ENCODE measurements around the gene PARP12. TPM values are rescaled to one million over a fixed set of nuclear protein-coding genes. Genes with fewer than 3 reads are reported as not detected.

The PARP12 gene
- total and polyA plus RNA-seq, 9 of the 15 experiments (the other 6 are each of a cell fraction or from before 2014, with no cell fraction given) = 4.6 to 40.4 (median 23.5) TPM

GRCh38 chr7:139993169-139993568 is 69.6 kb downstream of the PARP12 start (continued):
- TF ChIP-seq ZNF184 (CRISPR knock-in tag; IDR thresholded peaks at IDR 0.05) = no peak

GRCh38 chr7:139992353-139993044 is 70.3 kb downstream of the PARP12 start:
- no peak for ATAC-seq
- Histone ChIP-seq H3K36me3 (ENCODE audit: control insufficient read depth, insufficient read depth, low read length) (no peaks in the 10 kb centered on the region), H3K9me3 (replicated peaks; ENCODE audit: control insufficient read depth, insufficient read depth, low read depth, low read length) (no peaks in the 10 kb centered on the region), H3K9me1 (ENCODE audit: control insufficient read depth, insufficient read depth, low read length) (no peaks in the 10 kb centered on the region), H3K27me3 (ENCODE audit: control insufficient read depth in 2 of 2, insufficient read depth in 2 of 2, low read length in 2 of 2) (peaks cover 0 to 14% of the 10 kb centered on the region in 2 experiments; a peak in 3 of 5 replicates), H3K9ac (ENCODE audit: insufficient read depth in 1 of 2, low read depth in 2 of 2, low read length in 2 of 2) (peak overlapping the region in 1 of 2 experiments; percentile 53; a peak in 1 of 4 replicates), H3K4me3 (no peak overlapping the region), H3K4me1 (replicated peaks in 1 of 2; ENCODE audit: control insufficient read depth in 2 of 2, insufficient read depth in 2 of 2, low read length in 2 of 2) (peaks cover 0 to 8% of the 10 kb centered on the region in 2 experiments; a peak in 3 of 5 replicates), H3K27ac (ENCODE audit: extremely low read depth, low read depth, low read length) (no peak overlapping the region), H3K4me2 (ENCODE audit: insufficient read depth, low read length) (no peak overlapping the region), H2AFZ (ENCODE audit: low read depth, low read length) (no peak overlapping the region), H3K79me2 (ENCODE audit: control insufficient read depth, insufficient read depth, low read length) (no peaks in the 10 kb centered on the region), H4K20me1 (replicated peaks; ENCODE audit: control insufficient read depth, insufficient read depth, low read length) (no peaks in the 10 kb centered on the region)
- 53% methylated on average over 14 of the region's 14 CpGs for WGBS (ENCODE audit: insufficient coverage, low coverage, missing lambda C conversion rate)
- no TSS peak for BruUV-seq (replicated peaks)
- FAIRE-seq = no peak
- ChIA-PET CTCF (ENCODE audit: low intra/inter-chr PET ratio) (no interaction called here), POLR2A (interaction anchor here (0.7 to 1.4 kb wide), 6 partner anchors 11 to 901 kb away, joined by 3 to 4 read pairs (median 3); no protein-coding TSS in a partner anchor)
- intact Hi-C loops (cut with micrococcal nuclease) (no loop called here), in situ Hi-C loops (cut with MboI) (no loop called here)
- no peak for DNase-seq (ENCODE audit: extremely low read depth in 1 of 4, low spot score in 3 of 4)
- TF ChIP-seq PML (IDR thresholded peaks at IDR 0.05; ENCODE audit: low read length) (no peak), ZNF518B (CRISPR knock-in tag; IDR thresholded peaks at IDR 0.05) (no peak), REST (IDR thresholded peaks at IDR 0.05; ENCODE audit: borderline replicate concordance) (no peak), REST (CRISPR knock-in tag; IDR thresholded peaks at IDR 0.05; ENCODE audit: low read depth) (no peak), ZNF436 (CRISPR knock-in tag; IDR thresholded peaks at IDR 0.05) (no peak), MTA1 (IDR thresholded peaks at IDR 0.05; ENCODE audit: borderline replicate concordance) (no peak), SPI1 (IDR thresholded peaks at IDR 0.05; ENCODE audit: borderline replicate concordance, low read depth, low read length) (peak; percentile 65; the same call in 1 of the 2 replicates), ZNF766 (CRISPR knock-in tag; conservative IDR thresholded peaks at IDR 0.05) (no peak)

Measured in K562 (cell line).